Measurements from ENCODE around the gene HNF1A. TPM values are rescaled to one million over a fixed set of nuclear protein-coding genes. Genes with fewer than 3 reads are reported as not detected.

The HNF1A gene
- total and polyA plus RNA-seq, 2 of the 13 experiments (the other 11 are each of a cell fraction or from before 2014, with no cell fraction given) = 13.4 to 34.7 TPM

DNA sequence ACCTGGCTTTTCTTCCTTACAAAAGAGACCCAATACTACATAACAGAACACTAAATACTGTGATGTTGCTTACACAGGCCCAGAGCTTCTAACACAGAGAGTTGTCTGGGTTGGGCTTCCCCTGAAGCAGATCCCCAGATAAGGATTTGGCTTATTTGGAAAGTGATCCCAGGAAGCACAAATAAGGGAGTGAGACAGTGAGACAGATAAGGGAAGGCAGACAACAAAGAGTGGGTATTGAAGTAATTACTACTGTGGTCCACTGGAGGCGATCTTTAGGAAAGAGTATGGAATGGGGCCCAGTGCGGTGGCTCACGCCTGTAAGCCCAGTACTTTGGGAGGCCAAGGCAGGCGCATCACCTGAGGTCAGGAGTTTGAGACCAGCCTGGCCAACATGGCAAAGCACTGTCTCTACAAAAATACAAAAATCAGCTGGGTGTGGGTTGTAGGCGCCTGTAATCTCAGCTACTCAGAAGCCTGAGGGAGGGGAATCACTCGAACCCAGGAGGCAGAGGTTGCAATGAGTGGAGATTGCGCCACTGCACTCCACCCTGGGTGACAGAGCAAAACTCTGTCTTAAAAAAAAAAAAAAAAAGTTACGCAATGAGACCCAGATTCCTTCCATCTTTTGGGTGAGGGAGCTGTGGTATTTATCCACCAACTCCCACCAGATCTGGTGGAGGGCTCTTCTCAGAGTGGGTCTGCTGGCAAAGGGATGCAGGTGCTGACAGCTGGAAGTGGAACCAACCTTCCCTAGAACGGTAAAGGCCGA lies 48.1 kb downstream of the HNF1A start (continued):
- TF ChIP-seq, protein P1, sequence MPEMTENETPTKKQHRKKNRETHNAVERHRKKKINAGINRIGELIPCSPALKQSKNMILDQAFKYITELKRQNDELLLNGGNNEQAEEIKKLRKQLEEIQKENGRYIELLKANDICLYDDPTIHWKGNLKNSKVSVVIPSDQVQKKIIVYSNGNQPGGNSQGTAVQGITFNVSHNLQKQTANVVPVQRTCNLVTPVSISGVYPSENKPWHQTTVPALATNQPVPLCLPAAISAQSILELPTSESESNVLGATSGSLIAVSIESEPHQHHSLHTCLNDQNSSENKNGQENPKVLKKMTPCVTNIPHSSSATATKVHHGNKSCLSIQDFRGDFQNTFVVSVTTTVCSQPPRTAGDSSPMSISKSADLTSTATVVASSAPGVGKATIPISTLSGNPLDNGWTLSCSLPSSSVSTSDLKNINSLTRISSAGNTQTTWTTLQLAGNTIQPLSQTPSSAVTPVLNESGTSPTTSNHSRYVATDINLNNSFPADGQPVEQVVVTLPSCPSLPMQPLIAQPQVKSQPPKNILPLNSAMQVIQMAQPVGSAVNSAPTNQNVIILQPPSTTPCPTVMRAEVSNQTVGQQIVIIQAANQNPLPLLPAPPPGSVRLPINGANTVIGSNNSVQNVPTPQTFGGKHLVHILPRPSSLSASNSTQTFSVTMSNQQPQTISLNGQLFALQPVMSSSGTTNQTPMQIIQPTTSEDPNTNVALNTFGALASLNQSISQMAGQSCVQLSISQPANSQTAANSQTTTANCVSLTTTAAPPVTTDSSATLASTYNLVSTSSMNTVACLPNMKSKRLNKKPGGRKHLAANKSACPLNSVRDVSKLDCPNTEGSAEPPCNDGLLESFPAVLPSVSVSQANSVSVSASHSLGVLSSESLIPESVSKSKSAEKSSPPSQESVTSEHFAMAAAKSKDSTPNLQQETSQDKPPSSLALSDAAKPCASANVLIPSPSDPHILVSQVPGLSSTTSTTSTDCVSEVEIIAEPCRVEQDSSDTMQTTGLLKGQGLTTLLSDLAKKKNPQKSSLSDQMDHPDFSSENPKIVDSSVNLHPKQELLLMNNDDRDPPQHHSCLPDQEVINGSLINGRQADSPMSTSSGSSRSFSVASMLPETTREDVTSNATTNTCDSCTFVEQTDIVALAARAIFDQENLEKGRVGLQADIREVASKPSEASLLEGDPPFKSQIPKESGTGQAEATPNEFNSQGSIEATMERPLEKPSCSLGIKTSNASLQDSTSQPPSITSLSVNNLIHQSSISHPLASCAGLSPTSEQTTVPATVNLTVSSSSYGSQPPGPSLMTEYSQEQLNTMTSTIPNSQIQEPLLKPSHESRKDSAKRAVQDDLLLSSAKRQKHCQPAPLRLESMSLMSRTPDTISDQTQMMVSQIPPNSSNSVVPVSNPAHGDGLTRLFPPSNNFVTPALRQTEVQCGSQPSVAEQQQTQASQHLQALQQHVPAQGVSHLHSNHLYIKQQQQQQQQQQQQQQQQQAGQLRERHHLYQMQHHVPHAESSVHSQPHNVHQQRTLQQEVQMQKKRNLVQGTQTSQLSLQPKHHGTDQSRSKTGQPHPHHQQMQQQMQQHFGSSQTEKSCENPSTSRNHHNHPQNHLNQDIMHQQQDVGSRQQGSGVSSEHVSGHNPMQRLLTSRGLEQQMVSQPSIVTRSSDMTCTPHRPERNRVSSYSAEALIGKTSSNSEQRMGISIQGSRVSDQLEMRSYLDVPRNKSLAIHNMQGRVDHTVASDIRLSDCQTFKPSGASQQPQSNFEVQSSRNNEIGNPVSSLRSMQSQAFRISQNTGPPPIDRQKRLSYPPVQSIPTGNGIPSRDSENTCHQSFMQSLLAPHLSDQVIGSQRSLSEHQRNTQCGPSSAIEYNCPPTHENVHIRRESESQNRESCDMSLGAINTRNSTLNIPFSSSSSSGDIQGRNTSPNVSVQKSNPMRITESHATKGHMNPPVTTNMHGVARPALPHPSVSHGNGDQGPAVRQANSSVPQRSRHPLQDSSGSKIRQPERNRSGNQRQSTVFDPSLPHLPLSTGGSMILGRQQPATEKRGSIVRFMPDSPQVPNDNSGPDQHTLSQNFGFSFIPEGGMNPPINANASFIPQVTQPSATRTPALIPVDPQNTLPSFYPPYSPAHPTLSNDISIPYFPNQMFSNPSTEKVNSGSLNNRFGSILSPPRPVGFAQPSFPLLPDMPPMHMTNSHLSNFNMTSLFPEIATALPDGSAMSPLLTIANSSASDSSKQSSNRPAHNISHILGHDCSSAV (CRISPR knock-in tag; IDR thresholded peaks at IDR 0.05; ENCODE audit: borderline replicate concordance) = no peak
- TF ChIP-seq ZNF546 (CRISPR knock-in tag; conservative IDR thresholded peaks at IDR 0.05) (no peak), NAIF1 (CRISPR knock-in tag; IDR thresholded peaks at IDR 0.05; ENCODE audit: borderline replicate concordance) (0 out of 2 replicates have a peak, but pooled peaks have one; percentile 21), ZMYM3 (CRISPR knock-in tag; IDR thresholded peaks at IDR 0.05) (peak; percentile 88), ZNF121 (CRISPR knock-in tag; IDR thresholded peaks at IDR 0.05) (0 out of 2 replicates have a peak, but pooled peaks have one; percentile 8), ZNF772 (CRISPR knock-in tag; IDR thresholded peaks at IDR 0.05) (no peak), ZMYM2 (CRISPR knock-in tag; IDR thresholded peaks at IDR 0.05) (peak; percentile 91), EED (CRISPR knock-in tag; IDR thresholded peaks at IDR 0.05) (no peak), ZNF552 (CRISPR knock-in tag; IDR thresholded peaks at IDR 0.05; ENCODE audit: borderline replicate concordance) (no peak), RNF2 (conservative IDR thresholded peaks at IDR 0.05; ENCODE audit: low read depth) (no peak)
- TF ChIP-seq, protein P2, sequence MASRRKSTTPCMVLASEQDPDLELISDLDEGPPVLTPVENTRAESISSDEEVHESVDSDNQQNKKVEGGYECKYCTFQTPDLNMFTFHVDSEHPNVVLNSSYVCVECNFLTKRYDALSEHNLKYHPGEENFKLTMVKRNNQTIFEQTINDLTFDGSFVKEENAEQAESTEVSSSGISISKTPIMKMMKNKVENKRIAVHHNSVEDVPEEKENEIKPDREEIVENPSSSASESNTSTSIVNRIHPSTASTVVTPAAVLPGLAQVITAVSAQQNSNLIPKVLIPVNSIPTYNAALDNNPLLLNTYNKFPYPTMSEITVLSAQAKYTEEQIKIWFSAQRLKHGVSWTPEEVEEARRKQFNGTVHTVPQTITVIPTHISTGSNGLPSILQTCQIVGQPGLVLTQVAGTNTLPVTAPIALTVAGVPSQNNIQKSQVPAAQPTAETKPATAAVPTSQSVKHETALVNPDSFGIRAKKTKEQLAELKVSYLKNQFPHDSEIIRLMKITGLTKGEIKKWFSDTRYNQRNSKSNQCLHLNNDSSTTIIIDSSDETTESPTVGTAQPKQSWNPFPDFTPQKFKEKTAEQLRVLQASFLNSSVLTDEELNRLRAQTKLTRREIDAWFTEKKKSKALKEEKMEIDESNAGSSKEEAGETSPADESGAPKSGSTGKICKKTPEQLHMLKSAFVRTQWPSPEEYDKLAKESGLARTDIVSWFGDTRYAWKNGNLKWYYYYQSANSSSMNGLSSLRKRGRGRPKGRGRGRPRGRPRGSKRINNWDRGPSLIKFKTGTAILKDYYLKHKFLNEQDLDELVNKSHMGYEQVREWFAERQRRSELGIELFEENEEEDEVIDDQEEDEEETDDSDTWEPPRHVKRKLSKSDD (CRISPR knock-in tag; IDR thresholded peaks at IDR 0.05; ENCODE audit: low read depth) = no peak
- TF ChIP-seq, protein P3, sequence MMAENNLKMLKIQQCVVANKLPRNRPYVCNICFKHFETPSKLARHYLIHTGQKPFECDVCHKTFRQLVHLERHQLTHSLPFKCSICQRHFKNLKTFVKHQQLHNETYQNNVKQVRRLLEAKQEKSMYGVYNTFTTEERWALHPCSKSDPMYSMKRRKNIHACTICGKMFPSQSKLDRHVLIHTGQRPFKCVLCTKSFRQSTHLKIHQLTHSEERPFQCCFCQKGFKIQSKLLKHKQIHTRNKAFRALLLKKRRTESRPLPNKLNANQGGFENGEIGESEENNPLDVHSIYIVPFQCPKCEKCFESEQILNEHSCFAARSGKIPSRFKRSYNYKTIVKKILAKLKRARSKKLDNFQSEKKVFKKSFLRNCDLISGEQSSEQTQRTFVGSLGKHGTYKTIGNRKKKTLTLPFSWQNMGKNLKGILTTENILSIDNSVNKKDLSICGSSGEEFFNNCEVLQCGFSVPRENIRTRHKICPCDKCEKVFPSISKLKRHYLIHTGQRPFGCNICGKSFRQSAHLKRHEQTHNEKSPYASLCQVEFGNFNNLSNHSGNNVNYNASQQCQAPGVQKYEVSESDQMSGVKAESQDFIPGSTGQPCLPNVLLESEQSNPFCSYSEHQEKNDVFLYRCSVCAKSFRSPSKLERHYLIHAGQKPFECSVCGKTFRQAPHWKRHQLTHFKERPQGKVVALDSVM (CRISPR knock-in tag; IDR thresholded peaks at IDR 0.05) = peak; percentile 50; the same call in 1 of the 2 replicates
- TF ChIP-seq, protein P4, sequence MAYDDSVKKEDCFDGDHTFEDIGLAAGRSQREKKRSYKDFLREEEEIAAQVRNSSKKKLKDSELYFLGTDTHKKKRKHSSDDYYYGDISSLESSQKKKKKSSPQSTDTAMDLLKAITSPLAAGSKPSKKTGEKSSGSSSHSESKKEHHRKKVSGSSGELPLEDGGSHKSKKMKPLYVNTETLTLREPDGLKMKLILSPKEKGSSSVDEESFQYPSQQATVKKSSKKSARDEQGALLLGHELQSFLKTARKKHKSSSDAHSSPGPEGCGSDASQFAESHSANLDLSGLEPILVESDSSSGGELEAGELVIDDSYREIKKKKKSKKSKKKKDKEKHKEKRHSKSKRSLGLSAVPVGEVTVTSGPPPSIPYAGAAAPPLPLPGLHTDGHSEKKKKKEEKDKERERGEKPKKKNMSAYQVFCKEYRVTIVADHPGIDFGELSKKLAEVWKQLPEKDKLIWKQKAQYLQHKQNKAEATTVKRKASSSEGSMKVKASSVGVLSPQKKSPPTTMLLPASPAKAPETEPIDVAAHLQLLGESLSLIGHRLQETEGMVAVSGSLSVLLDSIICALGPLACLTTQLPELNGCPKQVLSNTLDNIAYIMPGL (CRISPR knock-in tag; IDR thresholded peaks at IDR 0.05; ENCODE audit: borderline replicate concordance in 1 of 2, low read depth in 1 of 2) = peak; percentile 29 to 55; a peak in 1 of 4 replicates

All from HepG2 (cell line).